H1 (cell line): Measurements from ENCODE around the gene OR5B3. TPM values are rescaled to one million over a fixed set of nuclear protein-coding genes. Genes with fewer than 3 reads are reported as not detected.

ENCODE experiments used
- CTCF ChIA-PET: fragments of 300-600 bp; sonication (Branson Sonifier 250); formaldehyde crosslinking; loops from one replicate; lab custom pipeline; 2021; ENCODE audit not compliant: partially characterized antibody; lab: Charles Lee
- POLR2A ChIA-PET: fragments of 300-600 bp; sonication (Branson Sonifier 250); formaldehyde crosslinking; loops from one replicate; lab custom pipeline; 2021; ENCODE audit warnings: inconsistent platforms; ENCODE audit not compliant: partially characterized antibody; lab: Charles Lee
- DNase-seq, 2 experiments: peaks; one replicate each; pipeline versions ENCODE4 v3.0.0 to v3.0.0-alpha.2; 2010 to 2022; ENCODE audit warnings: low spot score in 2 of 2, low read depth in 1 of 2, mixed read lengths in 1 of 2
- FAIRE-seq: peaks from 2 replicates; lab custom pipeline; 2011; peaks lifted over from hg19 to GRCh38; lab: Jason Lieb, UNC
- H2AFZ ChIP-seq: 2 replicates; pipeline ENCODE4 v1.8.1; 2012; ENCODE audit warnings: low read length, inconsistent platforms
- H2AK5ac ChIP-seq: 2 replicates; pipeline ENCODE4 v1.6.1; 2013; ENCODE audit warnings: low read depth, low read length
- H2BK120ac ChIP-seq: replicated peaks from 2 replicates; pipeline ENCODE3; 2013; ENCODE audit warnings: low read depth, low read length, inconsistent platforms
- H2BK12ac ChIP-seq: 2 replicates; pipeline ENCODE4 v1.6.1; 2013; ENCODE audit warnings: low read depth, low read length
- H2BK15ac ChIP-seq: 2 replicates; pipeline ENCODE4 v1.6.1; 2013; ENCODE audit warnings: low read length
- H2BK20ac ChIP-seq: 2 replicates; pipeline ENCODE4 v1.6.1; 2013; ENCODE audit warnings: low read length
- H2BK5ac ChIP-seq: 2 replicates; pipeline ENCODE4 v1.6.1; 2013; ENCODE audit warnings: low read depth, low read length
- H3K14ac ChIP-seq: 2 replicates; pipeline ENCODE4 v1.6.1; 2013; ENCODE audit warnings: inconsistent platforms; ENCODE audit not compliant: insufficient read length
- H3K18ac ChIP-seq: 2 replicates; pipeline ENCODE4 v1.6.1; 2013; ENCODE audit warnings: low read length; ENCODE audit errors: extremely low read depth
- H3K23ac ChIP-seq: 2 replicates; pipeline ENCODE4 v1.6.1; 2013; ENCODE audit warnings: inconsistent platforms; ENCODE audit not compliant: insufficient read length
- H3K23me2 ChIP-seq: 2 replicates; pipeline ENCODE4 v1.6.1; 2013; ENCODE audit warnings: low read depth, low read length
- H3K27ac ChIP-seq: 2 replicates; pipeline ENCODE4 v1.6.1; 2011; ENCODE audit warnings: low read depth, low read length, inconsistent platforms
- H3K27me3 ChIP-seq, 4 experiments: replicated peaks in 1 of 4; 1 replicate in 1 of 4; 2 replicates in 3 of 4; pipeline versions ENCODE4 v1.6.1 to v1.8.1; 2011 to 2013; ENCODE audit warnings: low read length in 3 of 4, mild to moderate bottlenecking in 3 of 4, inconsistent platforms in 2 of 4, mixed read lengths in 2 of 4, moderate library complexity in 1 of 4; ENCODE audit not compliant: control insufficient read depth in 3 of 4, insufficient read depth in 3 of 4; ENCODE audit errors: extremely low read depth in 1 of 4
- H3K36me3 ChIP-seq, 4 experiments: 2 replicates each; pipeline versions ENCODE4 v1.6.1 to v1.8.1; 2011 to 2013; ENCODE audit warnings: mild to moderate bottlenecking in 4 of 4, low read length in 3 of 4, moderate library complexity in 2 of 4, control low read depth in 1 of 4, inconsistent platforms in 1 of 4; ENCODE audit not compliant: insufficient read depth in 4 of 4, control insufficient read depth in 2 of 4
- H3K4ac ChIP-seq: replicated peaks from 2 replicates; pipeline ENCODE3; 2013; ENCODE audit warnings: low read length, low read depth, mixed read lengths, inconsistent platforms; ENCODE audit not compliant: insufficient read length
- H3K4me1 ChIP-seq, 4 experiments: replicated peaks in 1 of 4; 1 replicate in 1 of 4; 2 replicates in 3 of 4; pipeline versions ENCODE4 v1.6.1 to v1.8.1; 2011 to 2013; ENCODE audit warnings: low read length in 3 of 4, inconsistent platforms in 2 of 4, mixed read lengths in 1 of 4; ENCODE audit not compliant: insufficient read depth in 4 of 4, control insufficient read depth in 3 of 4
- H3K4me2 ChIP-seq, 2 experiments: 2 replicates each; pipeline versions ENCODE4 v1.6.1 to v1.8.1; 2011 to 2013; ENCODE audit warnings: low read depth in 2 of 2, low read length in 2 of 2, control low read depth in 1 of 2, inconsistent platforms in 1 of 2, mild to moderate bottlenecking in 1 of 2; ENCODE audit not compliant: insufficient read depth in 1 of 2
- H3K4me3 ChIP-seq, 4 experiments: fragments of 200-600, 300-600 bp in 1 of 4; sonication (generic), shearing (Covaris generic), sonication (Bioruptor Twin) in 1 of 4; 2 replicates each; pipeline versions ENCODE4 v1.5.1 to v1.8.1; 2011 to 2016; ENCODE audit warnings: low read length in 4 of 4, low read depth in 3 of 4, control low read depth in 2 of 4, inconsistent platforms in 2 of 4, mild to moderate bottlenecking in 2 of 4, mixed read lengths in 1 of 4, moderate library complexity in 1 of 4; ENCODE audit not compliant: insufficient read depth in 2 of 4; ENCODE audit errors: extremely low read depth in 1 of 4
- H3K56ac ChIP-seq: replicated peaks from 2 replicates; pipeline ENCODE3; 2013; ENCODE audit warnings: low read depth, mild to moderate bottlenecking, mixed read lengths, low read length, inconsistent platforms; ENCODE audit not compliant: insufficient read length
- H3K79me1 ChIP-seq: 2 replicates; pipeline ENCODE4 v1.6.1; 2013; ENCODE audit warnings: low read depth, low read length, control low read depth
- H3K79me2 ChIP-seq, 2 experiments: 2 replicates each; pipeline versions ENCODE4 v1.6.1 to v1.8.1; 2012 to 2013; ENCODE audit warnings: low read length in 2 of 2, mild to moderate bottlenecking in 2 of 2, inconsistent platforms in 1 of 2; ENCODE audit not compliant: insufficient read depth in 2 of 2, control insufficient read depth in 1 of 2
- H3K9ac ChIP-seq, 4 experiments: replicated peaks in 1 of 4; 1 replicate in 1 of 4; 2 replicates in 3 of 4; pipeline versions ENCODE4 v1.6.1 to v1.8.1; 2011 to 2013; ENCODE audit warnings: low read depth in 3 of 4, low read length in 3 of 4, control low read depth in 2 of 4, mild to moderate bottlenecking in 2 of 4, moderate library complexity in 2 of 4, inconsistent platforms in 1 of 4; ENCODE audit errors: extremely low read depth in 1 of 4
- H3K9me3 ChIP-seq, 2 experiments: 2 replicates each; pipeline versions ENCODE4 v1.6.1 to v1.8.1; 2012 to 2013; ENCODE audit warnings: mild to moderate bottlenecking in 2 of 2, moderate library complexity in 2 of 2, control low read depth in 1 of 2, inconsistent platforms in 1 of 2, low read depth in 1 of 2, low read length in 1 of 2, mixed read lengths in 1 of 2; ENCODE audit not compliant: insufficient read depth in 2 of 2
- H4K20me1 ChIP-seq, 2 experiments: replicated peaks in 1 of 2; 2 replicates each; pipeline versions ENCODE3 to v1.8.1; 2011 to 2013; ENCODE audit warnings: inconsistent platforms in 2 of 2, low read length in 2 of 2, mild to moderate bottlenecking in 1 of 2; ENCODE audit not compliant: insufficient read depth in 2 of 2, control insufficient read depth in 1 of 2
- H4K5ac ChIP-seq: 2 replicates; pipeline ENCODE4 v1.6.1; 2013; ENCODE audit warnings: low read length, low read depth, mixed read lengths, inconsistent platforms; ENCODE audit not compliant: insufficient read length
- H4K8ac ChIP-seq: 2 replicates; pipeline ENCODE4 v1.8.0; 2013; ENCODE audit warnings: mild to moderate bottlenecking, moderate library complexity, low read length, inconsistent platforms; ENCODE audit not compliant: insufficient read depth; ENCODE audit errors: extremely low read depth
- H4K91ac ChIP-seq: replicated peaks from 2 replicates; pipeline ENCODE3; 2013; ENCODE audit warnings: low read length, mixed read lengths, inconsistent platforms; ENCODE audit not compliant: insufficient read length
- ASH2L ChIP-seq: fragments of 200-600, 300-600 bp; sonication (generic); IDR thresholded peaks from one replicate; pipeline ENCODE4 v1.7.1; 2017; ENCODE audit warnings: low read length
- BCL11A ChIP-seq, 2 experiments: IDR thresholded peaks; one replicate each; pipeline ENCODE4 v1.6.1; 2011; ENCODE audit warnings: low read depth in 2 of 2, low read length in 2 of 2, mild to moderate bottlenecking in 2 of 2
- CBX8 ChIP-seq: fragments of 300-800, 300-1000 bp; sonication (generic); IDR thresholded peaks from 2 replicates; pipeline ENCODE4 v1.7.1; 2016; ENCODE audit warnings: low read depth, low read length, borderline replicate concordance
- CHD2 ChIP-seq: IDR thresholded peaks from 2 replicates; pipeline ENCODE4 v1.6.1; 2012; ENCODE audit warnings: low read length, improper control_type of control experiment
- CREB1 ChIP-seq: IDR thresholded peaks from 2 replicates; pipeline ENCODE4 v1.6.1; 2012; ENCODE audit warnings: inconsistent platforms
- EGR1 ChIP-seq: IDR thresholded peaks from 2 replicates; pipeline ENCODE4 v1.6.1; 2011; ENCODE audit warnings: low read depth, low read length, borderline replicate concordance
- GABPA ChIP-seq: IDR thresholded peaks from 2 replicates; pipeline ENCODE4 v1.6.1; 2011; ENCODE audit warnings: mild to moderate bottlenecking, low read length, moderate library complexity, borderline replicate concordance; ENCODE audit not compliant: insufficient read depth
- GTF2F1 ChIP-seq: IDR thresholded peaks from 2 replicates; pipeline ENCODE4 v1.6.1; 2012; ENCODE audit warnings: low read depth, low read length, improper control_type of control experiment, borderline replicate concordance
- KDM4A ChIP-seq: IDR thresholded peaks from one replicate; pipeline ENCODE4 v1.7.1; 2012; ENCODE audit warnings: low read depth, mild to moderate bottlenecking, moderate library complexity, low read length, inconsistent platforms; ENCODE audit not compliant: severe bottlenecking
- NANOG ChIP-seq: IDR thresholded peaks from 2 replicates; pipeline ENCODE4 v1.6.1; 2011; ENCODE audit warnings: low read length, low read depth, mild to moderate bottlenecking, inconsistent platforms; ENCODE audit not compliant: insufficient read depth, poor library complexity, severe bottlenecking
- PHF8 ChIP-seq: fragments of 200-600 bp; sonication (generic); conservative IDR thresholded peaks from 2 replicates; pipeline ENCODE4 v1.7.1; 2012; ENCODE audit warnings: low read depth, mild to moderate bottlenecking, inconsistent platforms, low read length, moderate library complexity
- SAP30 ChIP-seq: fragments of 300-600 bp; sonication (generic); IDR thresholded peaks from 2 replicates; pipeline ENCODE4 v1.7.1; 2012; ENCODE audit warnings: low read length, moderate library complexity, mild to moderate bottlenecking, inconsistent platforms; ENCODE audit not compliant: insufficient read depth, insufficient replicate concordance
- SP4 ChIP-seq: IDR thresholded peaks from 2 replicates; pipeline ENCODE4 v1.6.1; 2012; ENCODE audit warnings: low read length, inconsistent platforms
- SRF ChIP-seq: IDR thresholded peaks from 2 replicates; pipeline ENCODE4 v1.6.1; 2011; ENCODE audit warnings: mild to moderate bottlenecking, low read depth, low read length, moderate library complexity
- TBP ChIP-seq: IDR thresholded peaks from 2 replicates; pipeline ENCODE4 v1.6.1; 2011; ENCODE audit warnings: low read depth, low read length, improper control_type of control experiment
- TEAD4 ChIP-seq: IDR thresholded peaks from 2 replicates; pipeline ENCODE4 v1.6.1; 2012; ENCODE audit warnings: low read depth, low read length, inconsistent platforms, mixed read lengths
- WGBS, 2 experiments: shearing (Covaris generic) in 1 of 2; methylation state at CpG; one replicate each; pipeline versions ENCODE4 v1.1.6 to v1.1.7; 2013 to 2015; ENCODE audit warnings: low lambda C conversion rate in 2 of 2, mixed read lengths in 2 of 2, inconsistent platforms in 1 of 2, low coverage in 1 of 2, missing lambda C conversion rate in 1 of 2; ENCODE audit not compliant: insufficient replicate concordance in 2 of 2, insufficient coverage in 1 of 2, insufficient read length in 1 of 2; ENCODE audit errors: extremely low coverage in 1 of 2, missing lambda C conversion rate in 1 of 2; 5-methylcytosine and 5-hydroxymethylcytosine counted together
- polyA plus RNA-seq, 7 experiments: library from polyadenylated mRNA; depleted of rRNA in 3 of 7; stranded (reverse) in 5 of 7; unstranded in 2 of 7; fragments of >200 nt in 5 of 7; fragments of 200-250 nt in 2 of 7; gene quantifications; 1 replicate in 5 of 7; 2 replicates in 1 of 7; 4 replicates in 1 of 7; pipeline versions ENCODE4 v1.2.1 to v1.2.3, GENCODE V29; 2011 to 2013; ENCODE audit warnings: missing spikeins in 2 of 7, mixed read lengths in 2 of 7
- total RNA-seq: library from RNA; stranded (reverse); fragmentation: NEBNext Ultra II Directional; extraction: Animal tissue kit (Norgen Biotek cat#: 25700); gene quantifications from 2 replicates; pipeline ENCODE4 v1.2.1, GENCODE V29; 2021

The OR5B3 gene
- total and polyA plus RNA-seq, 2 of the 8 experiments (the other 6 are each of a cell fraction or from before 2014, with no cell fraction given): not detected

DNA sequence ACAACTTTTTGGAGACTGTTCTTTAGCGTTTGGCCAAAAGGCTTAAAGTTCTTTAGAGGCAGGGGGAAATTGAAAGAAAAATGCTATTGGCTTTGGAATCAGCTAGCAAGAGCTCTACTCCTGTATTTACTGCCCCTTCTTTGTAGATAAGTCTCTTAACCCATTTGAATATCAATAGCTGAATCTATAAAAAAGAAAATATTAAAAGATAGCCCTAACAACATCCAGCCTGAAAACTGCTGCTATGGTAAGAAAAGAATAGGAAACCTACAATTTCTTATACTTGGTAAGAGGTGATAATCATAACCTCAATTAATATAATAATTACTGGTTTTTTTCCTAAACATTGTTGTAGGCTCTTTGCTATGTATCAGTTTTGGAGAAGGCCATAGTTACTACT is 35.5 kb upstream of the OR5B3 start, which contains the start of gene OR5B12:
Gene OR5B12, minus strand, starts transcription at position 101 of the 400 bp plus-strand sequence. CDS start 2,085 bp downstream, outside the sequence.
- no peaks in the 10 kb centered on the region for H4K20me1 ChIP-seq
- H4K8ac ChIP-seq: no peak within 1 kb of the TSS
- H3K27ac ChIP-seq: no peak within 1 kb of the TSS
- ChIA-PET CTCF (no interaction called here), POLR2A (no interaction called here)
- no peak for FAIRE-seq
- no peak within 1 kb of the TSS for H4K91ac ChIP-seq
- H3K4ac ChIP-seq: no peak within 1 kb of the TSS
- no peak within 1 kb of the TSS for H2AFZ ChIP-seq
- H3K27me3 ChIP-seq: no peaks in the 10 kb centered on the region
- H3K18ac ChIP-seq: no peak within 1 kb of the TSS
- H4K5ac ChIP-seq: no peak within 1 kb of the TSS
- 84% methylated on average over 1 of the region's 1 CpG; no CpG with 5 or more reads in 1 of the 2 experiments for whole genome bisulfite sequencing, 2 experiments
- no peak within 1 kb of the TSS for H2AK5ac ChIP-seq
- DNase-seq: no peak
- no peak within 1 kb of the TSS for H3K23ac ChIP-seq
- H3K9ac ChIP-seq: no peak within 1 kb of the TSS
- H3K79me2 ChIP-seq: no peaks in the 10 kb centered on the region
- no peaks in the 10 kb centered on the region for H3K36me3 ChIP-seq
- no peak within 1 kb of the TSS for H2BK120ac ChIP-seq
- H3K9me3 ChIP-seq: peaks cover 19 to 42% of the 10 kb centered on the region in 2 experiments; a peak in 3 of 4 replicates
- H3K4me3 ChIP-seq: no peak within 1 kb of the TSS
- H2BK12ac ChIP-seq: no peak within 1 kb of the TSS
- no peak within 1 kb of the TSS for H2BK15ac ChIP-seq
- no peaks in the 10 kb centered on the region for H3K23me2 ChIP-seq
- H3K4me2 ChIP-seq: no peak within 1 kb of the TSS
- H2BK20ac ChIP-seq: no peak within 1 kb of the TSS
- no peak within 1 kb of the TSS for H2BK5ac ChIP-seq
- H3K14ac ChIP-seq: no peak within 1 kb of the TSS
- no peaks in the 10 kb centered on the region for H3K4me1 ChIP-seq
- H3K79me1 ChIP-seq: no peaks in the 10 kb centered on the region
- no peak within 1 kb of the TSS for H3K56ac ChIP-seq
- no peak for TF ChIP-seq CHD2
- no peak for TF ChIP-seq BCL11A (IDR thresholded peaks at IDR 0.05; ENCODE audit: low read depth in 2 of 2, low read length in 2 of 2)
- TF ChIP-seq GABPA: no peak
- no peak for TF ChIP-seq KDM4A
- no peak for TF ChIP-seq CBX8
- no peak for TF ChIP-seq SRF
- TF ChIP-seq GTF2F1: no peak
- no peak for TF ChIP-seq ASH2L
- TF ChIP-seq PHF8: no peak
- TF ChIP-seq NANOG: no peak
- TF ChIP-seq EGR1: no peak
- TF ChIP-seq CREB1: no peak
- TF ChIP-seq SAP30: no peak
- TF ChIP-seq TBP: no peak
- TF ChIP-seq TEAD4: no peak
- TF ChIP-seq SP4: no peak
